ENCODE results near the gene FAF2. TPM values are rescaled to one million over a fixed set of nuclear protein-coding genes. Genes with fewer than 3 reads are reported as not detected.

Gene FAF2
- total RNA-seq, 1 donor from 2014 or later = 31.8 TPM

DNA sequence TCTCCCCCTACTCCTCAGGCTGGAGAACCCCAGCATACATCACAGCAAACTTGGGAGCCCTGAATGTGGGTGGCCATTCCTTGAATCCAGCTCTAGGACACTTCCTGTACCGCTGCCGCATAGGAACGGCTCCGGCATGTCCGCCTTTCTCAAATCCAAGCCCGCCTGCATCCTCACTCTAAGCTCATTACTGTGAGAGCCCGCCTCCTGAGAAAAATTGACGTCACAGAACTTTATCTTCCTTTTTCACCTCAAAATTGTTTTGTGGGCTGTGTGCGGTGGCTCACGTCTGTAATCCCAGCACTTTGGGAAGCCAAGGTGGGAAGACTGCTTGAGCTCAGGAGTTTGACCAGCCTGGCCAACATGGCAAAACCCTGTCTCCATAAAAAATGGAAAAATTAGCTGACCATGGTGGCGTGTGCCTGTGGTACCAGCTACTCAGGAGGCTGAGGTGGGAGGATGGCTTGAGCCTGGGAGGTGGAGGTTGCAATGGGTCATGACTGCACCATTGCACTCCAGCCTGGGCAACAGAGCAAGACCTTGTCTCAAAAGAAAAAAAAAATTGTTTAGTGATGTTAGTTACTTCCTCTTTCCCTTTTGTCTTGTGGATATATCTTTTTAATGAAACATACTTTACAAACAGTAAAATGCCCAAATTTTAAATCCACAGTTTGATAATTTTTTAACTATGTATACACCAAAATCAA, 66.2 kb downstream of the FAF2 start:
- no peak overlapping the region for H3K27ac ChIP-seq
- no peaks in the 10 kb centered on the region for H3K27me3 ChIP-seq (ENCODE audit: low read depth)
- peaks cover 11% of the 10 kb centered on the region for H3K36me3 ChIP-seq
- no peaks in the 10 kb centered on the region for H3K9me3 ChIP-seq
- ATAC-seq (no peak), DNase-seq (no peak)
- no peaks in the 10 kb centered on the region for H3K4me1 ChIP-seq
- TF ChIP-seq, protein P1, sequence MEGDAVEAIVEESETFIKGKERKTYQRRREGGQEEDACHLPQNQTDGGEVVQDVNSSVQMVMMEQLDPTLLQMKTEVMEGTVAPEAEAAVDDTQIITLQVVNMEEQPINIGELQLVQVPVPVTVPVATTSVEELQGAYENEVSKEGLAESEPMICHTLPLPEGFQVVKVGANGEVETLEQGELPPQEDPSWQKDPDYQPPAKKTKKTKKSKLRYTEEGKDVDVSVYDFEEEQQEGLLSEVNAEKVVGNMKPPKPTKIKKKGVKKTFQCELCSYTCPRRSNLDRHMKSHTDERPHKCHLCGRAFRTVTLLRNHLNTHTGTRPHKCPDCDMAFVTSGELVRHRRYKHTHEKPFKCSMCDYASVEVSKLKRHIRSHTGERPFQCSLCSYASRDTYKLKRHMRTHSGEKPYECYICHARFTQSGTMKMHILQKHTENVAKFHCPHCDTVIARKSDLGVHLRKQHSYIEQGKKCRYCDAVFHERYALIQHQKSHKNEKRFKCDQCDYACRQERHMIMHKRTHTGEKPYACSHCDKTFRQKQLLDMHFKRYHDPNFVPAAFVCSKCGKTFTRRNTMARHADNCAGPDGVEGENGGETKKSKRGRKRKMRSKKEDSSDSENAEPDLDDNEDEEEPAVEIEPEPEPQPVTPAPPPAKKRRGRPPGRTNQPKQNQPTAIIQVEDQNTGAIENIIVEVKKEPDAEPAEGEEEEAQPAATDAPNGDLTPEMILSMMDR (IDR thresholded peaks at IDR 0.05) = no peak
- intact Hi-C loops (cut with DNase I) = no loop called here
- no peak overlapping the region for H3K4me3 ChIP-seq

DNA sequence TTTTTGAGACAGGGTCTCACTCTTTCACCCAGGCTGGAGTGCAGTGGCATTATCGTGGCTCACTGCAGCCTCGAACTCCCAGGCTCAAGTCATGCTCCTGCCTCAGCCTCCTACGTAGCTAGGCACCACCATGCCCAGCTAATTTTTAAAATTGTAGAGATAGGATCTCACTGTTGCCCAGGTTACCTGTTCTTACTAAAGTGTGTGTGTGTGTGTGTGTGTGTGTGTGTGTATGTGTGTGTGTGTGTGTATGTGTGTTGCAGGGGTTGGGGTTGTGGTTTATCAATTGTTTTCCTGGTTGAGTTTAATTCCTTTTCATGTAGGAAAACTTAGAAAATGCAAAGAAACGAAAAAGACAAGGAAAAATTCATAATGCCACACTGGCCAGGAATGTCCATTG, 67.2 kb downstream of the FAF2 start:
- Histone ChIP-seq H3K4me1 (no peaks in the 10 kb centered on the region), H3K9me3 (no peaks in the 10 kb centered on the region), H3K4me3 (no peak overlapping the region), H3K27ac (no peak overlapping the region), H3K27me3 (ENCODE audit: low read depth) (no peaks in the 10 kb centered on the region), H3K36me3 (peaks cover 1% of the 10 kb centered on the region)
- ATAC-seq = no peak
- no peak for DNase-seq
- intact Hi-C loops (cut with DNase I) = no loop called here
- TF ChIP-seq, protein P1 (IDR thresholded peaks at IDR 0.05) = no peak

DNA sequence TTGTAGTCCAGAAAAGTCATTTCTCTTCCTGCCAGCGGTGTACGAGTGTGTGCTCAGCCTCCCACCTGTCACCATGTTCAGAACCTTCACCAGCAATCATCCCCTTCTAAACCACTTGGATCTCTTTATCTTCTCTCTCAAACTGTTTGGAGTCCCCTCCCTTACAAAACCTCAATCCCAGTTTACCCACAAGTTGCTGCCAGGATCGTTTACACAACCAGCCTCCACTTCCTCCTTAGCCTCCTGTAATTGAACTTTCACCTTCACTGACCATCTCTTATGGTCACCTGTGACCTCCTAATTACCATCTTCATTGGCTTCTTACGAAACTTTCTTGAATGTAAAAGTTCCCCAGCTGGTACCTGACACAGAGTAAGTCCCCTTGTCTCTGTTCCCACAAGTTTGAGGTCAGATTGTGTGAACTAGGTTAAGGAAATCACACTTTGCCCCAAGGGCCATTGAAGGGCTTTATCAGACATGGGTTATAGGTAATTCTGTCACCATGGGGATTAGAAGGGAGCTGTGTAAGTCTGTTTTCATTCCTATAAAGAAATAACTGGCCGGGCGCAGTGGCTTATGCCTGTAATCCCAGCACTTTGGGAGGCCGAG, 69.0 kb downstream of the FAF2 start:
- Histone ChIP-seq H3K27ac (no peak overlapping the region), H3K4me3 (no peak overlapping the region), H3K27me3 (ENCODE audit: low read depth) (no peaks in the 10 kb centered on the region), H3K36me3 (no peaks in the 10 kb centered on the region), H3K9me3 (no peaks in the 10 kb centered on the region), H3K4me1 (no peaks in the 10 kb centered on the region)
- DNase-seq = no peak
- TF ChIP-seq, protein P1 (IDR thresholded peaks at IDR 0.05) = no peak
- ATAC-seq = no peak
- intact Hi-C loops (cut with DNase I) = no loop called here

DNA sequence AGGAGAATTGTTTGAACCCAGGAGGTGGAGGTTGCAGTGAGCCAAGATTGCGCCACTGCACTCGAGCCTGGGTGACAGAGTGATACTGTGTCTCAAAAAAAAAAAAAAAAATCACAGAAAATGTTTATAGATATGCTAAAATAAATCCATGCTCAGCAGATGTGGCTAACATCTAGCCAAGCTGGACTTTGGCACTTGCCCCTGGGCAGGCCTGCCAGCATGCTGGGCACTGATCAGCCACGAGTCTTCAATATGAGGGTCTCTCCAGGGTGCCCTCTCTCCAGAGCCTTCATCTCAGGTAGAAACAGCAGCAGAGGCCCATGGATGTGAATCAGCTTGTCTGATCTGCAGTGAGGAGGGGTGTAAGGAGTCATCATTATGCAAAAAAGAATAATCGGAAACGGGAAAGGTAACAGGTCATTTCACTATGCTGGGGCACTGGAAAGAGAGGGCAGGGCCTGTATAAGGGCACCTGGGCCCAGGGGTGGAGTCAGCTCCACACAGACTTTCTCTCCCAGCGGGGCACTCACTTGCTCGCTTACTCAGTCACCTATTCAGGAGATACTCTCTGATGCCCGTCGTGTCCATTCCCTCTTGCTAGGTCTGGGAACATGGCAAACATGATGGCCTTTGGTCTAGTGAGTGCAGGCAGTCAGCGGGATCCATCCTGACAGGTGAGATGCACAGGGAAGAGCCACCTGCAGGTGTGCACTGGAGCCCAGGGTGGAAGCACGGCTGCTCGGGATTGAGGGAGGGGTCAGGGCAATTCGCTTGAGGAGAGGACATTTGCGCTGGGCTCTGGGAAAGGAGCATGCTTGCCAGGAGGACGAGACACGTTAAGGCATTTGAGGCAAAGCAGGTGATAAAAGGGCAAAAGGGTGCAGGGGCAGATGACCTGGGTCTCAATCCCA, 71.9 kb downstream of the FAF2 start:
- Histone ChIP-seq H3K27ac (no peak overlapping the region), H3K36me3 (no peaks in the 10 kb centered on the region), H3K4me1 (no peaks in the 10 kb centered on the region), H3K4me3 (no peak overlapping the region), H3K27me3 (ENCODE audit: low read depth) (no peaks in the 10 kb centered on the region), H3K9me3 (no peaks in the 10 kb centered on the region)
- DNase-seq = no peak
- TF ChIP-seq, protein P1 (IDR thresholded peaks at IDR 0.05) = no peak
- no peak for ATAC-seq
- intact Hi-C loops (cut with DNase I) = no loop called here

DNA sequence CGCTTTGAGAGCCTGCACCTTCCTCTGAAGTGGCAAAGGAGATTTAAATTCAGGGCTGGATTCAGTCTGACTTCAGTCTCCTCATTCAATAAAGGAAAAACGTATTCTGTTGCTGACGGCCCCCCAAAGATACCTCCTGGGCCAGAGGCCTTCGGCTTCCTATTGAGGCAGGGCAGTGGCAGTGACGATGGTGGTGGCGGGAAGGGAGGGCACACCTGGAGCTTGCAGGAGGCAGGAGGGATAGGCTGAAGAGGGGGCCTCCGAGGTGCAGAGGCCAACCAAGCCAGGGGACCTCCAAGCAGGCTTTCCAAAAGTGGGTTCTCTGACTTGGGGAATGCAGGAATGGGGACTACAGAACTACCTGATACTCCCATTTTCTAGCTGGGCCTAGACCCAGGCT, 73.1 kb downstream of the FAF2 start:
- Histone ChIP-seq H3K27me3 (ENCODE audit: low read depth) (no peaks in the 10 kb centered on the region), H3K9me3 (no peaks in the 10 kb centered on the region), H3K36me3 (peaks cover 4% of the 10 kb centered on the region), H3K4me1 (no peaks in the 10 kb centered on the region), H3K27ac (no peak overlapping the region), H3K4me3 (no peak overlapping the region)
- ATAC-seq = no peak
- intact Hi-C loops (cut with DNase I) = no loop called here
- DNase-seq = no peak
- TF ChIP-seq, protein P1 (IDR thresholded peaks at IDR 0.05) = no peak

Measured in lower lobe of right lung (tissue), 2 donors.